GM12865 (cell line): ENCODE measurements around the gene PDE4D.
"Not testable (repeated sequence)": the region's sequence is repeated elsewhere in the genome, so short reads cannot be mapped to it uniquely, and the experiment has no call there.

ENCODE experiments used
- DNase-seq: peaks from one replicate; pipeline ENCODE4 v3.0.0; 2010; ENCODE audit warnings: low read depth
- H3K4me3 ChIP-seq: 2 replicates; pipeline ENCODE4 v1.5.1; 2011; ENCODE audit warnings: mild to moderate bottlenecking, low read depth, low read length, control low read depth
- CTCF ChIP-seq: IDR thresholded peaks from 2 replicates; pipeline ENCODE4 v1.5.1; 2011; ENCODE audit warnings: low read length, control low read depth, low read depth, inconsistent platforms; ENCODE audit not compliant: insufficient read depth; ENCODE audit errors: missing control alignments

The PDE4D gene

DNA sequence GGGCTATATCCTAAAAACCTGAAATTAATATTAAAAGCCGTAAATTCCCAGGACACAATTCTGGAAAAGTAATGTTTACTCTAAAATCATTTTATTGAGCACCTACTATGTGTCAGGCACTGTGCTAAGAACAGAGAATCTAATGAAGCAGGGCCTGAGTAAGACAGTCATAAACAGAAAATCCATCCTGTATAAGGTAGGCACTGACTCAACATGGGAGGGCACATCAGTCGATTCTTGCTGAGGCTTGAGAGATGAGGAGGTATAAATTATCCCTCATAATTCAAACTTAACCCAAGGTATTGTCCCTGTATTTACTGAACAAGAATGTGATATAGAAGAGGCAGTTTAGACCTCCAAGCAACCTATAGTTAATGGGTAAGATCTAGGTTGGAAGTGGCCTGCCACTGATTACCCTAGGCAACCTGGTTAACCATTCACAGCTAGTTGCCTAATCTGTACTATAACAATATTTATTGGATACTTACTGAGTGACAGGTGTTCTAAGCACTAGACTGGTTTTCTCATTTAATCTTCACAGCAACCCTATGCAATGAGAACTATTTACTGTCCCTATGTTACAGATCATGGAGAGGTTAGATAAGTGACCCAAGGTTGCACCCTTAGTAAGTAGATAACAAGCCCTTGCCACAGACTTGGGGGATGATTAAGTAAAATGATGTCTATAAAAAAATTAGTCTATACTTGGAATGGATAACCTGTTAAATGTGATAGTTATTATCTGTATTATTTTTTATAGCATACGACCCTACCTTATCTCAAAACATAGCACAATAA, 317.7 kb downstream of the PDE4D start:
- no peak overlapping the region for H3K4me3 ChIP-seq
- no peak for DNase-seq
- TF ChIP-seq CTCF: no peak

GRCh38 chr5:59573509-59573908, 320.0 kb downstream of the PDE4D start:
- not testable (repeated sequence) for DNase-seq, H3K4me3 ChIP-seq

DNA sequence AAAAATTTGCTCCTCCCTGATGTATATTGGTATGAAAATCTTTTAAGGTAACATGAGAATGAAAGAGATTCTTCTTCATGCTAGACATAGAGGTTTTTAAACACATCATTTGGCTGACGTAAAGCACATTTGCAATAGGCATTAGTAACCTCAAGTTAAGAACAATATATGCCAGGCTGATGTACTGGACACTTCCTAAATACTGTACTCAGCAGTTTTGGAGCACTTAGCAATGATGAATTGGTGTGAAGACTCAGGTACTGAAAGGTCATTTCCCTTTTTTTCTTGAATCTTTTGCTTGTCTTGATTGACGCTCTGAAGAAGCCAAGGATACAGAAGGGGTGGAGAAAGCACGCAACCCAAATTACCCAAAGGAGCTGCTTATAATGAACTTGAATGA, 322.5 kb downstream of the PDE4D start:
- no peak for DNase-seq
- H3K4me3 ChIP-seq: no peak overlapping the region
- no peak for TF ChIP-seq CTCF

- TF ChIP-seq CTCF: no peak
- DNase-seq: no peak
- no peak overlapping the region for H3K4me3 ChIP-seq
Observed at GRCh38 chr5:59569608-59570334, 323.8 kb downstream of the PDE4D start.

- no peak overlapping the region for H3K4me3 ChIP-seq
- TF ChIP-seq CTCF: no peak
- DNase-seq: no peak
Observed at GRCh38 chr5:59569158-59569557, 324.4 kb downstream of the PDE4D start.

DNA sequence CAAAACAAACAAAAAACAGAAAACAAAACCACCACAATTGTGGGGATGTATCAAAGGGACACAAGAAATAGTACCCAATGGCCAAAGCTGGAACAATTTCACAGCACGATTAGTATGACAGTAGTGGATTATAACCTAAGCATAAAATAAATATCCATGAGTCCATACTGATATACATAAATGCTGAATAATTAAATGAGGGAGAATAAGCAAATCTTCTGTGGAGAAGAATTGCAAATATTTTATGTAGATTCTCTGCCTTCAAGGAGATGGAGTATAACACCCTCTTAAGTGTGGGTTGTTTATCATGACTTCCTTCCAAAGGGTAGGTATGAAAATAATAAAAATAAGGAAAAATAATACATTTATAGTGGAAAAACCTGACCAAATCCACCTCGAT, 325.4 kb downstream of the PDE4D start:
- DNase-seq: no peak
- H3K4me3 ChIP-seq: no peak overlapping the region
- TF ChIP-seq CTCF: no peak

DNA sequence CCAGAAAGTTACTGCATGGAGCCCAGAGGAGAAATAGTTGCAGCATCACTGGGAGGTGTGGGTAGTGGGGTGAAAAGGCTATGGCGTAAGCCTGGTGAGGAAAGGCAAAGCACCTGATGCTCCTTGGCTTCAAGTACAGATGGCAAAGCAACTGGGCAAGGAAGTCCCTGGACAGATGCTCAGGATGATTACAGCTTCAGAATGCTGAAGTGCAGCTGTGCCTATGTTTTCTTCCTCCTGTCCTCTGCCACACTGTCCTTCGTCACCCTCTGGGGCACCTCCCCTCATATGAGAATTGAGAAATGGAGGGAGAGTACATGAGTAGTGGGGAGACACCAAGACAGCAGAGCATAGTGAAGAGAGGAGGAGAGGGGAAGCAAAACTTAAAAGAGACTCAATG, 328.0 kb downstream of the PDE4D start:
- no peak overlapping the region for H3K4me3 ChIP-seq
- no peak for DNase-seq
- no peak for TF ChIP-seq CTCF
